ENCODE results near the gene NETO2.

NETO2 gene

DNA sequence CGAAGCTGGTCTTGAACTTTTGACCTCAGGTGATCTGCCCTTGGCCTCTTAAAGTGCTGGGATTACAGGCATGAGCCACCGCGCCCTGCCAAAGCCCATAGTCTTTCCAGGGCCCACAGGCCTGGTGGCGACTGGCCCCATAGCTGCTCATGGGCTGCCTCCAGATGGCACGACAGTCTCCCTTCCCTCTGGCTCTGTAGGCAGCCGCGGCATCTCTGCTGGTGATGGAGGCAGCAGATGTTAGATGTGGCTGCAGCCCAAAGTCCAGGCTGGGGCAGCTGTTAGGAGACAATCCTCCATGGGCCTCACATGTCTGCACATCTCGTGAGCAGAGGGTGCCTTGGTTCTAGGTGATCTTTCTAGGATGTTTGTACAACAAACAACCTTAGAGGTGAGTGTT is 100.5 kb downstream of the NETO2 start:
- DNase-seq (ENCODE audit: insufficient read length, low spot score): no peak
- TF ChIP-seq, protein P1, sequence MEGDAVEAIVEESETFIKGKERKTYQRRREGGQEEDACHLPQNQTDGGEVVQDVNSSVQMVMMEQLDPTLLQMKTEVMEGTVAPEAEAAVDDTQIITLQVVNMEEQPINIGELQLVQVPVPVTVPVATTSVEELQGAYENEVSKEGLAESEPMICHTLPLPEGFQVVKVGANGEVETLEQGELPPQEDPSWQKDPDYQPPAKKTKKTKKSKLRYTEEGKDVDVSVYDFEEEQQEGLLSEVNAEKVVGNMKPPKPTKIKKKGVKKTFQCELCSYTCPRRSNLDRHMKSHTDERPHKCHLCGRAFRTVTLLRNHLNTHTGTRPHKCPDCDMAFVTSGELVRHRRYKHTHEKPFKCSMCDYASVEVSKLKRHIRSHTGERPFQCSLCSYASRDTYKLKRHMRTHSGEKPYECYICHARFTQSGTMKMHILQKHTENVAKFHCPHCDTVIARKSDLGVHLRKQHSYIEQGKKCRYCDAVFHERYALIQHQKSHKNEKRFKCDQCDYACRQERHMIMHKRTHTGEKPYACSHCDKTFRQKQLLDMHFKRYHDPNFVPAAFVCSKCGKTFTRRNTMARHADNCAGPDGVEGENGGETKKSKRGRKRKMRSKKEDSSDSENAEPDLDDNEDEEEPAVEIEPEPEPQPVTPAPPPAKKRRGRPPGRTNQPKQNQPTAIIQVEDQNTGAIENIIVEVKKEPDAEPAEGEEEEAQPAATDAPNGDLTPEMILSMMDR (IDR thresholded peaks at IDR 0.05; ENCODE audit: insufficient read depth, missing control alignments): no peak
- no peak for FAIRE-seq

- no peak for FAIRE-seq
- peak; percentile 64 for DNase-seq (ENCODE audit: insufficient read length, low spot score)
- TF ChIP-seq, protein P1 (IDR thresholded peaks at IDR 0.05; ENCODE audit: insufficient read depth, missing control alignments): peak; percentile 73
Observed at GRCh38 chr16:47037746-47038458, 105.8 kb downstream of the NETO2 start.

DNA sequence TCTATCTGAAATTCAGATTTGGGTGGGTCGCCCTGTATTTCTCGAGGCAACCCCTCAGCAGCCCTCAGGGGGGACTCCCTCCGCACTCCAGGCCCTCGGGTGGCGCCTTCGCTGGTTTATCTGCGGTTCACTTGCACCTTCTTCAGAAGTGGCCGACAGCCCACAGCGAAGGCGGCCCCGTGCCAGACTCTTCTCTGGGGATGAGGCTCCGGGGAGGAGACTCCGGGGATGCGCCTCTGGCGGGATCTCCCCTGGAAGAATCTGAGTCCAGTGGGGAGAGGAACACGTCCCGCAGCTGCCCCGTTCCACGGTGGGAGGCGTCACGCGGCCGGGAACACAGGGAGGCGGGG is 106.4 kb downstream of the NETO2 start:
- DNase-seq (ENCODE audit: insufficient read length, low spot score): no peak
- FAIRE-seq: no peak
- TF ChIP-seq, protein P1 (IDR thresholded peaks at IDR 0.05; ENCODE audit: insufficient read depth, missing control alignments): no peak

DNA sequence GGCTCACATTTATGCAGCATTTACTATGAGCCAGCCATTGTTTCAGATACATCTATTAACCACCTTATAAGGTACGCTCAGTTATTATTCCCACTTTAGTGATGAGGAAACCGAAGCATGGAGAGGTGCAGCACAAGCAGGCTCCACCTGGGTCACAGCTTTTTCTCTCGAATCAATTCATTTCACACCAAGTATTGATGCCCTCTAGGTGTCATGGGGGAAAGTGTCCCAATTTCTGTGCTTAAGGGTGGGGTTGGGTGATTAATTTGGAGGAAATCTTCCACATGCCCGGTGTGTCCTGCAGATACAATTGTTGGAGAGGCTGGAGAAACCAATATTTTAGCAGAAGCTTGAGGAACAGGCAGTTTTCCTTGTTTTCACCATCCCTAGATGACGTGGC is 107.5 kb downstream of the NETO2 start:
- DNase-seq (ENCODE audit: insufficient read length, low spot score): no peak
- TF ChIP-seq, protein P1 (IDR thresholded peaks at IDR 0.05; ENCODE audit: insufficient read depth, missing control alignments): peak; percentile 1
- no peak for FAIRE-seq

DNA sequence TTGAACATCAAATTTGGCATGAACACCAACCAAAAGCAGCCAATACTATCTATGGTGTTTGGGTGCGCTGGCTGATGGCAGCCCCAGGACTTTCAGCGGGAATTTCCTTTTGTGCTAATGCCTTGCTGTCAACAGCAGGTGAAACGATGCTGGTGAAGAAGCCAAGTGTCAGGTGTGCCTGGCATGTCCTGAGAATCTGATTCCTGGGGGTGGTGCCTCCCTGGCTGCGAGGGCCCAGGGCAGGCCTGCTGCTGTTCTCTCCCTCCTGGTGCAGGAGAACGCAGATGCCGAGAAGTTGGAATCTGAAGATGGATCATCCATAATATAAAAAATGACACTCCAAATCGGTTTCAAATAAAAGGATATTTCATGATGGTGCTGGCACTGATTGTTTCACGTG is 108.3 kb downstream of the NETO2 start:
- TF ChIP-seq, protein P1 (IDR thresholded peaks at IDR 0.05; ENCODE audit: insufficient read depth, missing control alignments): no peak
- DNase-seq (ENCODE audit: insufficient read length, low spot score): no peak
- FAIRE-seq: no peak

DNA sequence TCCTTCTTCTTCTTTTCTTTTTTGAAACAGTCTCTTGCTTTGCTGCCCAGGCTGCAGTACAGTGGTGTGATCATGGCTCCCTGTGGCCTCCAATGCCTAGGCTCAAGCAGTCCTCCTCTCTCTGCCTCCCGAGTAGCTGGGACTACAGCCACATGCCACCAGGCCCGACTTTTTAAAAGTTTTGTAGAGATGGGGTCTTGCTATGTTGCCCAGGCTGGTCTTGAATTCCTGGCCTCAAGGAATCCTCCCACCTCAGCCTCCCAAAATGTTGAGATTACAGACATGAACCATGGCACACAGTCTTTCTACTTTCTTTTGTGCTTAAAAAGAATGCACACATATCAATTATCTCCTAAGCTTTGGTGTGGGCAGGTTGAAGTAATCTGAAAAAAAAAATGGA is 109.3 kb downstream of the NETO2 start:
- TF ChIP-seq, protein P1 (IDR thresholded peaks at IDR 0.05; ENCODE audit: insufficient read depth, missing control alignments): no peak
- FAIRE-seq (no peak), DNase-seq (ENCODE audit: insufficient read length, low spot score) (no peak)

- TF ChIP-seq, protein P1 (IDR thresholded peaks at IDR 0.05; ENCODE audit: insufficient read depth, missing control alignments): no peak
- FAIRE-seq (no peak), DNase-seq (ENCODE audit: insufficient read length, low spot score) (no peak)
Observed at GRCh38 chr16:47033176-47033575, 110.6 kb downstream of the NETO2 start.
